ENCODE results near the gene CRLF2.
"Not testable (repeated sequence)": the region's sequence is repeated elsewhere in the genome, so short reads cannot be mapped to it uniquely, and the experiment has no call there.

CRLF2 gene, protein sequence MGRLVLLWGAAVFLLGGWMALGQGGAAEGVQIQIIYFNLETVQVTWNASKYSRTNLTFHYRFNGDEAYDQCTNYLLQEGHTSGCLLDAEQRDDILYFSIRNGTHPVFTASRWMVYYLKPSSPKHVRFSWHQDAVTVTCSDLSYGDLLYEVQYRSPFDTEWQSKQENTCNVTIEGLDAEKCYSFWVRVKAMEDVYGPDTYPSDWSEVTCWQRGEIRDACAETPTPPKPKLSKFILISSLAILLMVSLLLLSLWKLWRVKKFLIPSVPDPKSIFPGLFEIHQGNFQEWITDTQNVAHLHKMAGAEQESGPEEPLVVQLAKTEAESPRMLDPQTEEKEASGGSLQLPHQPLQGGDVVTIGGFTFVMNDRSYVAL
- total RNA-seq = 0.04 to 0.36 reads per million in 2 experiments

DNA sequence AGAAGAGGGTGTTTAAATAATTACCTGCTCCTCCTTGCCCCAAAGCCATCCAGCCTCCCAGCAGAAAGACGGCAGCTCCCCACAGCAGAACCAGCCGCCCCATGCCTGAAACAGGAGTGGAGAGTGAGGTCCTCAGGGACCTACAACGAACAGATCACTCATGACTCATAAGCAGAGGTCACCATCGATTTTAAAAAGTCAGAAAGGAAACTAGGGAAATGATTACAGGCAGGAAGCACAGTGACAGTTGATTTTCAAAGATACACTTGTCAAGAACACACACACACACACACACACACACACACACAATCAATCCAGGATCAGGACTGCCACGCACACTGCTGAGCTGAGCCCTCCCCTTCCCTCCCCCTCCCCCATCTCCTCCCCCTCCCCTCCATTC is at the start of gene CRLF2:
TSS of gene CRLF2 (minus strand) at position 118 of the 400 bp plus-strand sequence. CDS start at position 103, 15 bp downstream.
- DNase-seq (ENCODE audit: low read depth) = no peak

DNA sequence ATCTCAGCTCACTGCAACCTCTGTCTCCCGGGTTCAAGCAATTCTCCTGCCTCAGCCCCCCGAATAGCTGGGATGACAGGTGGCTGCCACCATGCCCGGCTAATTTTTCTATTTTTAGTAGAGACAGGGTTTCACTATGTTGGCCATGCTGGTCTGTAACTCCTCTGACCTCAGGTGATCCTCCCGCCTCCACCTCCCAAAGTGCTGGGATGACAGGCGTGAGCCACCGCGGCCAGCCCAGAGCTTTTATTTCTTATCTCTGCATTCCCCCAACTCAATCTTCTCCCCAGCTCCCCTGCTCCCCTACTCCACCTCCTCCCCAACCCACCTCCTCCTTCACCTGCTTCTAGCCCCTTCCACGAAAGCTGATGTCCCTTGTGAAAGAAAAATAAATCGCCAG is 49.3 kb upstream of the CRLF2 start:
- not testable (repeated sequence) for DNase-seq (ENCODE audit: low read depth)

DNA sequence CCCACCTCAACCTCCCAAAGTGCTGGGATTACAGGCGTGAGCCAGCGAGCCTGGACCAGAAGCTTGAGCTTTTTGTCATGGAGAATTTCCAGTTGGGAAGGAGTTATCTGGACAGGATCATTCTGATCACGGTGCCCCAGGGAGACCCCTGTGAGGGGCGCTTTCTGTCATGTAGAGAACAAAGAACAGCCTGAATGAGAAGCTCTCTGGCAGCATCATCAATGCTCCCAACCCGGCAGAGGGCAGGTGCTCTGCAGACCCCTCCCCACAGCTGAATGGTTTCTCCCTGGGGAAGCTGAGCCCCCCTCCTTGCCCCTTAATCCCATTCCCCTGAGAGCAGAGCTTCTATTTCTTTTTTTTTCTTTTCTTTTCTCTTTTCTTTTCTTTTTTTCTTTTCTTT is 48.8 kb upstream of the CRLF2 start:
- DNase-seq (ENCODE audit: low read depth) = no peak

DNA sequence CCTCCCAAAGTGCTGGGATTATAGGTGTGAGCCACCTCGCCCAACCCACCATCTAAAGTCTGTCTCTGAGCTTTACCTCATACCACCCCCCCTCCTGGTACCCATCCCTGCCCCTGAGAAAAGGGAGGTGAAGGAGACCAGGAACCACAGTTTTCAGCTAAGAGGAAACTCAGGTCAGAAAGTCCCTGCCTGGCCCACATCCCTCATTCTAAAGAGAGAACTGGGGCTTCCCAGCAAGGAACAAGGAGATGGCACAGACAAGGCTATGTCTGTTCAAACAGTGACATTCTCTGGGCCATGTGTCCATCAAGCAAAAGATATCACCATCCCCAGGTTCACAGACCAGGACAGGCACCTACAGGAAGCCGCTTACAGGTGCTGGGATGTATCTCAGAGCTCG is 40.4 kb upstream of the CRLF2 start:
- no peak for DNase-seq (ENCODE audit: low read depth)

DNA sequence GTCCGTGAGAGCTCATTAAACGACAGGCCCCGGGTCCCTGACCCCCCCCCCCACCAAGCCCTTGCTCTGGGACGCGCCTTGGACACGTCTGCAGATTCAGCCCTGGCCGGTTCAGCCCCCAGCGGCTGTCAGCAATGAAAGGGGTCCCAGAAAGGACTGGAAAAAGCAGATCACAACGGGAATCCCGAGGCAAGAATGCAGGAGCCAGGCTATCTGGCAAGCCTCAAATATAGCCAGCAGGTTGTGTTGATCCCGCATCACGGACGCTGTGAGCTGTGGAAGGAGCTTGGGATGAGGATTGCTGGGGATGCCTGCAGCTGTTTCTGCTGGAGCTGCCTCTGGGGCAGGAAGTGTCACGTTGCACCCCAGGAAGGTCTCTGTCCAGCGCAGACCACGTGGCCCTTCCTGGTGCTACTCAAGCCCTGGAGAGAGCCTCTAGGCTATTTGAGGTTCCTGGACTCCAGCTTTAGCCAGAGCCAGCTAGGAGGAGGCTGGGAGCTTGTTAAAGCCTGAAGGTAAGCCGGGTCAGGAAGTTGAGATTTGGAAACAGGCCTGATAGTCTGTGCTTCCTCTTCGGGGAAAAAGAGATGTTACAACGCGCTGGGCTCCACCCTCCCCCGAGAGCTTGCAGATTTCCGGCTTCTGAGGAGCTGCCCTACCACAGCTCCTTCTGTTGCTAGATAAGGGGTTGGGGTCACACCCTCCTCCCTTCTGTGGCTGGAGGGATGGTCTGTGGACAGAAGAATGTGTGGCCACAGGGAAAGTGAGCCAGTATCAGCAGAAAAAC is 36.8 kb upstream of the CRLF2 start:
- DNase-seq (ENCODE audit: low read depth) = no peak

DNA sequence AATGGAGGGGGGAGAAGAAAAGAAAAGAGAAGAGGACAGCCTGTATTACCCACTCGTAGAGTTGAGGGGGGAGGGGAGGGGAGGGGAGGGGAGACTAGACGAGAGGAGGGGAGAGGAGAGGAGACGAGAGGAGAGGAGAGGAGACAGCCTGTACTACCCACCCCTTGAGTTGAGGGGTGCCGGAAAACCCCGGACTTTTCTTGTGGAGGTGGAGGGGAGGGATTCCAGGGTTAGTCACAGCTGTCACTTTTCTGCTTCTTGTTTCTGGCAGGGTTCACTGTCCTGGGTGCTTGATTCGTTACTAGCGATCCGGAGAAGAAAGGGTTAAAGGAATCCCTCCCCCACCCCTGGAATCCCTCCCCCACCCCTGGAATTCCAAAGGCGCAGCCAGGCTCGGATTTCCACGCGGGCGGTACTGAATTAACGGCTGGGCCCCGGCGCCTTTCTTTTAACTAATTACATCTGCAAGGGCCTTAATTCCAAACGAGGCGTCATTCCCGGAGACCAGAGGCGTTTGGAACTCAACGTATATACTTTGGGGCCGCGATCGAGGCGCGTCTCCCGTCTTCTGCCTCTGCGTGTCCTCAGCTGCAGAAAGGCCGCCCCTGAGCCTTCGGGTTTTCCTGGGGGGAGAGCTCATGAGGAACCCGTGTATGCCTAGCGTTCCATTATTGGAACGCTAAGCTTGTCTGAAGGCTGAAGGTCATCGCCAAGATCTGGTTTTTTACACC is 36.0 kb upstream of the CRLF2 start:
- DNase-seq (ENCODE audit: low read depth) = no peak

DNA sequence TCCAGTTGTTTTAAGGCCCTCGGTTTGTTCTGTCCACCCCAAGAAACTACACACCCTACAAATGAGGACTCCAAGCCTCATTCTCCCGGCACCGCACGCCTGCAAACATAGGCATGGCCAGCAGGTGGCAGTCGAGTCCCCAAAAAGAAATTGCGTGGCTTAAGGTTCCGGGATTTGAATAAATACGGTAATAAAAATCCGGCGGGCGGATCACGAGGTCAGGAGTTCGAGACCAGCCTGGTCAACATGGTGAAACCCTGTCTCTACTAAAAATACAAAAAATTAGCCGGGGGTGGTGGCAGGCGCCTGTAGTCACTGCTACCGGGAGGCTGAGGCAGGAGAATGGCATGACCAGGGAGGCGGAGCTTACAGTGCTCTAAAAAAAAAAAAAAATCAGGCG is 34.4 kb upstream of the CRLF2 start:
- DNase-seq (ENCODE audit: low read depth) = peak; percentile 37

DNA sequence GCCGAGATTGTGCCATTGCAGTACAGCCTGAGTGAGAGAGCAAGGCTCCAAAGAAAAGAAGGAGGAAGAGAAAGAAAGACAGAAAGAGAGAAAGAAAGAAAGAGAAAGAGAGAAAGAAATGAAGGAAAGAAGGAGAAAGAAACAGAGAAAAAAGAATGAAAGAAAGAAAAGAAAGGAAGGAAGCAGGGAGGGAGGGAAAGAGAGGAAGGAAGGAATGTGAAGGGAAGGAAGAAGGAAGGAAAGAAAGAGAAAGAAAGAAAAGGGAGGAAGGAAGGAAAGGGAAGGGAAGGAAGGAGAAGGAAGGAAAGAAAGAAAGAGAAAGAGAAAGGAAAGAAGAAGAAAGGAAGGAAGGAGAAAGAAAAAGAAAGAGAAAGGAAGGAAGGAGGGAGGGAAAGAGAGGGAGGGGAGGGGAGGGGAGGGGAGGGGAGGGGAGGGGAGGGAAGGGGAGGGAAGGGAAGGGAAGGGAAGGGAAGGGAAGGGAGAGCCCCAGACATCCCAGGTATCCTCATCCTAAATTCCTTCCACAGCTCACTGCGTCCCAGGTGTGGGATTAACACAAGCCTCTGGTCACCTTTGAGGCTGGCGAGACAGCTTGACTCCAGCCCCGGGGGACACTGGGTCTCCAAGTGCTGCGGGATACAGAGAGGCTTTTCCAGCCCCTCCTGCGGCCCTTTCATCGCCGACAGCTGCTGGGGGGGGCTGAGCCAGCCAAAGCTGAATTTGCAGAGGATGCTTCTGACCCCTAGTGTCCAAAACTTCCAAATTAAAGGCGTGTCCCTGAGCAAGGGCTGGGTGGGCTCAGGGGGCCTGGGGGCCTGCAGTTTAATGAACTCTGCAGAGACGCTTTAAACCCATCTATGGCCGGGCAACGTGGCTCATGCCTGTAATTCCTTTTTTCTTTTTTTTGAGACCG is 32.0 kb upstream of the CRLF2 start:
- no peak for DNase-seq (ENCODE audit: low read depth)

DNA sequence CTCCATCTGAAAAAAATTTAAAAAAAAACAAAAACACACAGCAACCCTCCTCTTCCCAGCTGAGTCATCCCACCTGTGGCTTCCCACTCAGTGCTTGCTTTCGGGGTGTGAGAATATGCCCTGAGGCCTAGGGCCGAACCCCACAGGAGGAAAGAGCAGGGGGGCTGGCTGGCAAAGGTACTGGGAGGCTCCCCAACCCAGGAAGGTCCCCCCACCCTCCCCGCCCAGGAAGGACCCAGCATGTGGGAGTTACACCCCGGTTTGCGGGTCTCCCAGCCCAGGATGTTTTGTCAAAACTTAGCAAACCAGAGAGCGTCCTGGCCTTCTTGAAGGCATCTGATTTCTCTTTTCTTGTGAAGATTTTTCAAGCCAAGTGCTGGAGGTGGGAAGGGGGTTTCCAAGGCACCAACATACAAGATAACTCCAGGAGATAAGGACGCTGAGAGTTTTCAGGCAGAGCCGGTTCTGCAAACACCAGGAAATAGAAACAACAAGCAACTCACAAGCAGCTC is 30.5 kb upstream of the CRLF2 start:
- no peak for DNase-seq (ENCODE audit: low read depth)

DNA sequence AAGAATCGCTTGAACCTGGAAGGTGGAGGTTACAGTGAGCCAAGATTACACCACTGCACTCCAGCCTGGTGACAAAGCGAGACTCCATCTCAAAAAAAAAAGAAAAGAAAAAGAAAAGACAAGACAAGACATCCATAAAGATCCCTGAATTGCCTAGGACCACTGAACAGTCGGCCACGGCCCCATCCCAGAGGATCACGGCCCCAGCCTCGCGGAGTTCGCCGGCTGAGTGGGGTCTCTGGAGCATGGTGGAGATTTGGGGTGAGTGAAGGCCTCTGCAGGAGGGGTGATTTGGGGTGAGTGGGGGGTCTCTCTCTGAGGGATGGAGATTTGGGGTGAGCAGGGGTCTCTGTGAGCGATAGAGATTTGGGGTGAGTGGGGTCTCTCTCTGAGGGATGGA is 28.1 kb upstream of the CRLF2 start:
- DNase-seq (ENCODE audit: low read depth) = not testable (repeated sequence)

DNA sequence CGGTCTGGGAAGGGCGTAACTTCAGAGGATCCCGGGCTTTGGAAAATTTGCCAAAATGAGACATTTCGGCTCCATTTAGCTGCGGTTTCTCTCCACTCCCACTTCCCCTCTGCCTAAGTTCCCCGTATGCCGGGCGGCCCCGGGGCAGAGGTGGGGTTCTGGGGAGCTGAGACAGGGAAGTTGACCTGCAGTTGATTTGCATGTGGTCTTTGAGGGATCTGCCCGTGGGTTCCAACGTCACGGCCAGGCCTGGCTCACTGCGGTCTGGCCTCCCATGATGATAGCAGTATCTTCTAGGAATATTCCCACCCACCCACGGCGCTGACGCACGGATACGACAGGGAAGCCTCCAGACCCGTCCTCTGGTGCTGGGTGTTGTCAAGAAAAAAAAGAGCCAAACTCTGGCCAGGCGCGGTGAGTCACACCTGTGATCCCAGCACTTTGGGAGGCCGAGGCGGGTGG is 27.3 kb upstream of the CRLF2 start:
- DNase-seq (ENCODE audit: low read depth) = no peak

DNA sequence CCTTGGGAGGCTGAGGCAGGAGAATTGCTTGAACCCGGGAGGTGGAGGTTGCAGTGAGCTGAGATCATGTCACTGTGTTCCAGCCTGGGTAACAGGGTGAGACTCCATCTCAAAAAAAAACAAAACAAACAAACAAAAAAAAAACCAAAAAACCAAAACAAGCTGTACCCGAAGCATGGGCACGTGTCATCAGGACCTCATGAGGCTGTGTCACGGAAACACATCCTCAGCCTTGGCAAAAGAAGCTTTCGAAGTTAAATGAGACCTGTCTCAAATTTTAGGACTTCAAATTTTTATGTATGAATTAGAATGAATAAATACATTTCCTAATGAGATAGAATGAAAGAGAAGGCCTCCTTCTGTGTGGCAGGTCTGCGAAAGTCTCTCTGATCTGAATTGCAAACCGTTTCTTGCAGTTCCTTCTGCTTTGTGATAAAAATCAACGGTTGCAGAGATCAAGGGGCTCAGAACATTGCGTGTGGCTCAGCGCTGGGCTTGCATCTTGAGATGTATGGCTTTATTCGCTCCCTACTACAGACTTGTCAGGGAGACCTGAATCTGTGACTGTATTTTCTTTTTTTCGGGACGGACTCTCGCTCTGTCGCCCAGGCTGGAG is 19.5 kb upstream of the CRLF2 start:
- no peak for DNase-seq (ENCODE audit: low read depth)

DNA sequence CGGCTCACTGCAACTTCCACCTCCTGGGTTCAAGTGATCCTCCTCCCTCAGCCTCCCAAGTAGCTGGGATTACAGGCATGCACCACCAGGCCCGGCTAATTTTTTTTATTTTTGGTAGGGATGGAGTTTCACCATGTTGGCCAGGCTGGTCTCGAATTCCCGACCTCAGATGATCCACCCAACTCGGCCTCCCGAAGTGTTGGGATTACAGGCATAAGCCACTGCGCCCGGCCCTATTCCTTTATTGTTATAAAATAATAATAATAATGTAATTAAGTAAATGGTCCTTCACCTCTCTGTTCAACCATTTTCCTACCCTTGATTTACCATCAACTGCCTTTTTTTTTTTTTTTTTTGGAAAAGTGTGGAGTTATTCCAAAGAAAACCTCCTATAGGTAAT is 15.7 kb upstream of the CRLF2 start:
- not testable (repeated sequence) for DNase-seq (ENCODE audit: low read depth)

DNA sequence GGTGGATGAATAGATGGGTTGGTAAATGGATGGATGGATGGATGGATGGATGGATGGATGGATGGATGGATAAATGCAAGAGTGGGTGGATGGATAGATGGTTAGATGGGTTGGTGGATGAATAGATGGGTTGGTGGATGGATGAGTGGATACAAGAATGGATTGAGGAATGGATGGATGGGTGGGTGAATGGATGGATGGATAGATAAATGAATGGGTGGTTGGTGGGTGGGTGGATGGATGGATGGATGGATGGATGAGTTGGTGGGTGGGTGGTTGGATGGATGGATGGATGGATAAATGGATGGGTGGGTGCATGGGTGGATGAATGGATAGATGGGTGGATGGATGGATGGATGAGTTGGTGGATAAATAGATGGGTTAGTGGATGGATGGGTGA is 13.8 kb upstream of the CRLF2 start:
- no peak for DNase-seq (ENCODE audit: low read depth)

DNA sequence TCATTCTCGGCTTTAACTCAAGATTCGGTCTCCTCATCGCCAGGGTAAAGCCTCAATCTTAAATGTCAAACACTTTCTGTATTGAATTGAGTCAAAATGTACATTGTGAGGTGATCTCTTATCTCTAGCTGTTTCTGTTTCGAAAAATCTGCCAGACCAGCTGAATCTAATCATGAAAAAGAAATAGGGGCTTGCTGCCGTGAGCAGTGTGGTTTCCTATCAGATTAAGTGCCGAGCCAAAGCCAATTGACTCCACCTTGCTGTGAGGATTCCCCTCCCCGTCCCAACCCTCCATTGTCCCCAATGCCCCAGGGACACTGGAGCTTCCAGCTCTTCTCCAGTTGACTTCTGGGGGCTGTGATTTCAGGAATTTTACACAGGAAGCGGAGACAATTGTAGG is 12.5 kb upstream of the CRLF2 start:
- DNase-seq (ENCODE audit: low read depth) = no peak

DNA sequence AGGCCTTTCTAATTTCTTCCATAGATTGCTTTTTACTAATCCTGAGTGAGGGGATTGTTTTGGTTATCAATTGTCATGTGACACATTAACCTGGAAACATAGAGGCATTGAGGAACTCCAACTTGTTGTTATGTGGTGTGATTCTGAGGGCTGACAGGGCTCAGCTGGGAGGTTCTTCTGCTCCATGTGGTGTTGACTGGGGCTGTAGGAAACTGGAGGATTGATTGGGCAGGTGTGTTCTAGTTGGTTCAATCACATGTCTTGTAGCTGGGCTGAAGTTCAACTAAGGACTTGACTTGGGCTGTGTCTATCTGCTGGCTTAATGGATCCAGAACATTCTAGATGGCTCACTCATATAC is 10.8 kb upstream of the CRLF2 start:
- DNase-seq (ENCODE audit: low read depth) = no peak

DNA sequence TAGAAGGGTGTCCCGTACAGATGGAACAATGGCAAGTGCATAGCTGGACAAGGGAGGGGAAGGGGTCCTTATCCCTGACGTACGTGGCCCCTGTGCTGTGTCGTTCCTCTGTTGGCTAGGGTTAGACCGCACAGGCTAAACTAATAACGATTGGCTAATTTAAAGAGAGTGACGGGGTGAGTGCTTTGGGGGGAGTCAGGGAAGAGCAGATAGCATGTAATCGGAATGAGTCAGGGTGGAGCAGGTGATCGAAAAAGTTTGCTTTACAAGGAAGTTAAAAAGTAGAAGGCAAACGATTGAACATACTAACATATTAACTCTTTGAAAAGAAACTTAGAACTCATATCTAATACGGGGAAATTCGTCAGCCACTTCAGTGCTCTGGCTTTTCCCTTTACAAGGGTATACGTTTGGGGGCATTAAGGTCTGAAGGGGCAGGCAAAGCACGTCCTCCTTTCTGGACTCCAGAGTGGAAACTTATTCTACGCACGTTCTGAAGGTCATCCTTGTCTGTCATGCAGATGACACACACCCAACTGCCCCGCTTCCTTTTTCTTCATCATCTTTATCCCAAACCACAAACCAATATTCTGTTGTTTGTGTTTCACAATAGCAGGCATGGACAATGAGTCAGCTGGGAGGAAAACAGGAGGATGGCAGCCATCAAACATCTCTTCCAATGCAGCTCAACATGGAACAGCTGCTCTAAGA is 10.2 kb upstream of the CRLF2 start:
- no peak for DNase-seq (ENCODE audit: low read depth)

DNA sequence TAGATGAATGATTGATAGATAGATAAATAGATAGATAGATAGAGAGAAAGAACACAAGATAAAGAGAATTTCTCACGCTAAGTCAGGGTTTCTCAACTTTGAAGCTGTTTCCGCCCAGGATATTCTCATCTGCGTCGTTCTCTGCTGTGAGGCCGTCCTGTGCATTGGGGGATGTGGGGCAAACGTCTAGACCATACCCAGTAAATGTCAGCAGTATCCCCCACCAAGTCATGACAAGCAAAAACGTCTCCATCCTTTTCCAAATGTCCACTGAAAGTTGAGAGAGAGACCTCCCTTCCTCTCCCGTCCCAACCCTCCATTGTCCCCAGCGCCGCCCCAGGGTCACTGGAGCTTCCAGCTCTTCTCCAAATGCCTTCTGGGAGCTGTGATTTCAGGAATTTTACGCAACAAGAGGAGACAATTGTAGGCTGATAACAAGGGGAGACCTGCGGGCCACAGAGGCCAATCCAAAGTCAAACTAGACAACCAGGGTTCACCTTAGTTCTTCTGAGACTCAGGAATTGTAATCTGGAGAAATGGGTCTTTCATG is 8.9 kb upstream of the CRLF2 start:
- DNase-seq (ENCODE audit: low read depth) = no peak

DNA sequence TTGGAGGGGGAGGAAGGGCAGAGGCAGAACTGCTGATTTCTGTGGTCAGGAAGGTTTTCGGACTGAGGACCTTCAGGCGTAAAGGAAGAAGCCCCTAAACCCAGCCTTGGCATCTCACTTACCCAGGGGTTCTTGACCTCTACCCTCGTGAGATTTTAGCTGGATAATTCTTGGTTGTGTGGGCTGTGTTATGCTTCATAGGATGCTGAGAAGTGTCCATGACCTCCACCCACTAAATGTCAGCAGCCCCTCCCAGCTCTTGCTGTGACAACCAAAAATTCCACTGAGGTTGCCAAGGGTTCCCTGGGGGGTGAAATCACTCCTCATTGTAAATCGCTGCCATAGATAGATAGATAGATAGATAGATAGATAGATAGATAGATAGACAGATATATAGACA is 5.8 kb upstream of the CRLF2 start:
- no peak for DNase-seq (ENCODE audit: low read depth)

All from T follicular helper cell (primary cell).